ENCODE measurements around the gene MCOLN2.
A peak's percentile ranks its signal among the peaks of the same experiment; 100 is the strongest.
"Not testable (repeated sequence)": the region's sequence is repeated elsewhere in the genome, so short reads cannot be mapped to it uniquely, and the experiment has no call there.

Gene MCOLN2

GRCh38 chr1:84939761-84940160 lies 57.2 kb downstream of the MCOLN2 start:
- no peak for DNase-seq

- no peak for DNase-seq
Observed at GRCh38 chr1:84939151-84939550, 57.8 kb downstream of the MCOLN2 start.

GRCh38 chr1:84936116-84936810 lies 60.6 kb downstream of the MCOLN2 start:
- peak; percentile 45 to 84 (median 76) for DNase-seq

- no peak for DNase-seq
Observed at GRCh38 chr1:84933011-84933611, 63.8 kb downstream of the MCOLN2 start.

- no peak for DNase-seq
Observed at GRCh38 chr1:84930831-84931230, 66.1 kb downstream of the MCOLN2 start.

- DNase-seq, result no peak
Observed at GRCh38 chr1:84930329-84930728, 66.6 kb downstream of the MCOLN2 start.

- DNase-seq, result no peak
Observed at GRCh38 chr1:84929581-84929980, 67.3 kb downstream of the MCOLN2 start.

- no peak for DNase-seq
Observed at GRCh38 chr1:84928979-84929378, 67.9 kb downstream of the MCOLN2 start.

- no peak for DNase-seq
Observed at GRCh38 chr1:84923317-84923716, 73.6 kb downstream of the MCOLN2 start.

- no peak for DNase-seq
Observed at GRCh38 chr1:84920159-84920558, 76.8 kb downstream of the MCOLN2 start.

- no peak for DNase-seq
Observed at GRCh38 chr1:84919461-84919970, 77.4 kb downstream of the MCOLN2 start.

GRCh38 chr1:84918726-84919336 lies 78.1 kb downstream of the MCOLN2 start:
- peak in 1 of 3 experiments; percentile 13 for DNase-seq

- no peak for DNase-seq
Observed at GRCh38 chr1:84916897-84917296, 80.0 kb downstream of the MCOLN2 start.

GRCh38 chr1:84913555-84913892 lies 83.4 kb downstream of the MCOLN2 start:
- peak in 1 of 3 experiments; percentile 32 for DNase-seq

GRCh38 chr1:84912726-84913554 lies 84.0 kb downstream of the MCOLN2 start:
- DNase-seq, result peak in 2 of 3 experiments; percentile 3 to 71

- not testable (repeated sequence) for DNase-seq
Observed at GRCh38 chr1:84908746-84909464, 88.0 kb downstream of the MCOLN2 start.

- DNase-seq, result no peak
Observed at GRCh38 chr1:84907095-84907827, 89.7 kb downstream of the MCOLN2 start.

- DNase-seq, result not testable (repeated sequence)
Observed at GRCh38 chr1:84902727-84903126, 94.2 kb downstream of the MCOLN2 start.

GRCh38 chr1:84899969-84900368 lies 96.9 kb downstream of the MCOLN2 start:
- no peak for DNase-seq

GRCh38 chr1:84896279-84896678 lies 100.6 kb downstream of the MCOLN2 start:
- DNase-seq, result no peak

- DNase-seq, result peak in 2 of 3 experiments; percentile 53 to 63
Observed at GRCh38 chr1:84892705-84893618, 104.0 kb downstream of the MCOLN2 start, which contains the start of gene LPAR3. LPAR3 (minus strand) TSS chr1:84893206; CDS start chr1:84866120, 27,086 bp downstream.
